SU-DHL-6 (cell line): ENCODE data around the gene TIAM2.

ENCODE experiments used
- CTCF ChIP-seq: fragments of 200-600 bp; sonication (generic); IDR thresholded peaks from one replicate; pipeline ENCODE4 v1.5.1; 2017; ENCODE audit warnings: antibody characterized with exemption, mild to moderate bottlenecking, low read length, moderate library complexity; ENCODE audit not compliant: insufficient read depth, poor library complexity, severe bottlenecking
- EZH2phosphoT487 ChIP-seq: fragments of 200-600 bp; sonication (generic), shearing (Covaris generic); conservative IDR thresholded peaks from 2 replicates; pipeline ENCODE4 v1.6.1; 2018; ENCODE audit warnings: mild to moderate bottlenecking, antibody characterized with exemption, low read length, moderate library complexity, mixed read lengths

GRCh38 chr6:155021680-155022079 lies 26.6 kb downstream of the TIAM2 start:
- TF ChIP-seq CTCF (no peak), EZH2phosphoT487 (no peak)
